Testis (tissue), 3 donors: ENCODE data around the gene HSF4. TPM values are rescaled to one million over a fixed set of nuclear protein-coding genes. Genes with fewer than 3 reads are reported as not detected.
"Not testable (repeated sequence)": the region's sequence is repeated elsewhere in the genome, so short reads cannot be mapped to it uniquely, and the experiment has no call there.

ENCODE experiments used
- DNase-seq: peaks from one replicate; pipeline ENCODE4 v3.0.0-alpha.2; 2019
- H3K27ac ChIP-seq, 2 donors: fragments of 200-600 bp; sonication (generic); one replicate each; pipeline ENCODE4 v1.5.1; 2019
- H3K27me3 ChIP-seq: fragments of 200-600 bp; sonication (generic); one replicate; pipeline ENCODE4 v1.5.1; 2019
- H3K36me3 ChIP-seq: fragments of 200-600 bp; sonication (generic); one replicate; pipeline ENCODE4 v1.5.1; 2017; ENCODE audit warnings: low read depth; ENCODE audit errors: missing control alignments
- H3K4me1 ChIP-seq: fragments of 200-600 bp; sonication (generic); one replicate; pipeline ENCODE4 v1.5.1; 2019
- H3K4me3 ChIP-seq, 2 donors: fragments of 200-600 bp; sonication (generic); one replicate each; pipeline ENCODE4 v1.5.1; 2017 to 2019
- H3K9me3 ChIP-seq: fragments of 200-600 bp; sonication (generic); one replicate; pipeline ENCODE4 v1.5.1; 2017
- CTCF ChIP-seq, 3 experiments: fragments of 450-650 bp in 2 of 3; fragments of 200-600 bp in 1 of 3; sonication (generic) in 1 of 3; IDR thresholded peaks; one replicate each; pipeline ENCODE4 v1.5.1; 2016 to 2019; ENCODE audit warnings: antibody characterized with exemption in 3 of 3, mild to moderate bottlenecking in 2 of 3, moderate library complexity in 1 of 3
- POLR2A ChIP-seq: fragments of 450-650 bp; IDR thresholded peaks from one replicate; pipeline ENCODE4 v1.6.1; 2017; ENCODE audit warnings: antibody characterized with exemption, mild to moderate bottlenecking, moderate library complexity
- WGBS, 2 donors: methylation state at CpG; one replicate each; pipeline ENCODE4 v1.1.5; 2018; 5-methylcytosine and 5-hydroxymethylcytosine counted together
- intact Hi-C: fragments of 100-400 bp; cut with DNase I; formaldehyde crosslinking; loops from one replicate; pipeline ENCODE4 v1.15.1; 2023; ENCODE audit warnings: low total_unique reads
- polyA plus RNA-seq: library from polyadenylated mRNA; stranded (reverse); fragments of 350-450 nt; fragmentation: Illumina TruSeq; extraction: RNeasy Lipid Tissue Mini Kit (QIAGEN cat#74804); gene quantifications from one replicate; pipeline ENCODE4 v1.2.3, GENCODE V29; 2014; ENCODE audit warnings: low read depth, low replicate concordance; ENCODE audit not compliant: insufficient read depth
- total RNA-seq, 2 donors: library from RNA; depleted of rRNA; stranded (reverse); fragments of >200 nt; gene quantifications; one replicate each; pipeline ENCODE4 v1.2.3, GENCODE V29; 2016

HSF4 gene
- total and polyA plus RNA-seq, 3 donors from 2014 or later: 20.2 to 78.3 (median 63.4) TPM

DNA sequence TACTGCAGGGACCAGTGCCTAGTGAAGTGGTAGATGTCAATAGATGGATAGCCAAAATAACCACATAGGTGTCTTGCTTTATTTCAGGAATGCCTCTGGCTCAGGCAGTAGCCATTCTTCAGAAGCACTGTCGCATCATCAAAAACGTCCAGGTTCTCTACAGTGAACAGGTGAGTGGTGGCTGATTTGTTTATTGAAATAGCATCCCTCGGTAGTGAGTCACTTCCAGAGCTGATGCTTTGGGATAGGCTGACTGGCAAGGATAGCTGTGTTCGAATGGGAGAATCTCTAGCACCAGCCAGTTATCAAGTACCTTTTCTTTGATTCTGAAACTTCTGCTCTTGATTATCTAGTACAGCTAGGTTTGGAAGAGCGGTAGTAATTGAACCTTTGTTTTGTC is 44.5 kb upstream of the HSF4 start:
- Histone ChIP-seq H3K27me3 (no peaks in the 10 kb centered on the region), H3K4me3 (no peak overlapping the region), H3K27ac (no peak overlapping the region), H3K36me3 (no peaks in the 10 kb centered on the region), H3K4me1 (no peaks in the 10 kb centered on the region), H3K9me3 (no peaks in the 10 kb centered on the region)
- WGBS, 2 donors: 88 to 89% methylated on average over 5 of the region's 5 CpGs
- DNase-seq: no peak
- intact Hi-C loops: no loop called here
- TF ChIP-seq POLR2A (no peak), CTCF (IDR thresholded peaks at IDR 0.05) (no peak)

- H3K27me3 ChIP-seq, H3K4me3 ChIP-seq, H3K9me3 ChIP-seq, intact Hi-C loops, DNase-seq, H3K36me3 ChIP-seq, H3K27ac ChIP-seq, H3K4me1 ChIP-seq: not testable (repeated sequence)
- 95 to 97% methylated on average over 5 of the region's 5 CpGs for WGBS, 2 donors
These were observed 41.7 kb upstream of the HSF4 start for GRCh38 chr16:67122799-67123198.

DNA sequence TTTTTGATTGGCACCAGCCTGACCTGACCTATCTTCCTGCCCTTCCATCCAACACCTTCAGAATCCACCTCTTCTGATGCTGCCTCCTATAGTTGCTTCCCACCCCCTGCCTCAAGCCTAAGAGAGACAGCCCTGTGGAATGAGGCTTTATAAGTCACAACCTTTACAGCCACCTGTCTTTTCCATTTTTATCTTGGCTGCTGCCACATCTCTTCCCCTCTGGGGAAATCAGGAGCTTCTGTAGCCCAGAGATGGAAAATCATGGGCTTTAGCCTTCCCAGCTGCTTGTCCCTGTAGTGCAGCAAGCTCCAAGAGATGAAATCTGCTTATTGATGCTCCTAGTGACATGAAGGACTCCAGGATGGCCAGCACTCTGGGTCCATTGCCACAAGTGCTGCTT is 36.1 kb upstream of the HSF4 start:
- H3K27me3 ChIP-seq: no peaks in the 10 kb centered on the region
- H3K36me3 ChIP-seq: no peaks in the 10 kb centered on the region
- H3K4me1 ChIP-seq: no peaks in the 10 kb centered on the region
- no peak overlapping the region for H3K4me3 ChIP-seq
- no peaks in the 10 kb centered on the region for H3K9me3 ChIP-seq
- DNase-seq: no peak
- H3K27ac ChIP-seq: no peak overlapping the region
- intact Hi-C loops: no loop called here
- TF ChIP-seq POLR2A: no peak
- no peak for TF ChIP-seq CTCF (IDR thresholded peaks at IDR 0.05)

GRCh38 chr16:67128887-67129286 is 35.7 kb upstream of the HSF4 start:
- Histone ChIP-seq H3K27ac (no peak overlapping the region), H3K4me3 (no peak overlapping the region), H3K4me1 (no peaks in the 10 kb centered on the region), H3K36me3 (no peaks in the 10 kb centered on the region), H3K27me3 (no peaks in the 10 kb centered on the region), H3K9me3 (no peaks in the 10 kb centered on the region)
- no peak for DNase-seq
- intact Hi-C loops: no loop called here
- 82 to 94% methylated on average over 3 of the region's 3 CpGs for WGBS, 2 donors
- no peak for TF ChIP-seq POLR2A
- no peak for TF ChIP-seq CTCF (IDR thresholded peaks at IDR 0.05)

DNA sequence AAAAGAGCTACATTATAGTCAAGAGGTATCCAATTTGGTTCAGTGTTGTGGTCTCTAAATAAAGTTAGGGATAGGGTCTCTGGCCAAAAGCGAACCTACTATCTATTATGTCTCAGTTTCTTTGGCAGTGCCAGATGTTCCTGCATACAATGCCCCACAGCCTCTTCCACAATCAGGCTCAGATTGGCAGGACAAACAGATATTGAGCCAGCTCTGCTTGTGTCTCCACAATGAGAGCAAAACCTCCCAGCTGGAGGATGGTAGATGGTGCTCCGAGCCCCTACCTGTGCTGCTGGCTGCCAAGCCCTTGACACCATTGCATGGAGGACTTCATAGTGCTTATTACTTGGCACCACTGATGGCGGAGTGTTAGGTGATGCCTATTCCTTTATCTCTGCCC is 35.1 kb upstream of the HSF4 start:
- WGBS, 2 donors: 79 to 87% methylated on average over 2 to 3 of the region's 3 CpGs
- intact Hi-C loops: no loop called here
- Histone ChIP-seq H3K4me3 (no peak overlapping the region), H3K9me3 (no peaks in the 10 kb centered on the region), H3K27ac (no peak overlapping the region), H3K36me3 (no peaks in the 10 kb centered on the region), H3K27me3 (no peaks in the 10 kb centered on the region), H3K4me1 (no peaks in the 10 kb centered on the region)
- no peak for DNase-seq
- TF ChIP-seq POLR2A (no peak), CTCF (IDR thresholded peaks at IDR 0.05) (no peak)
